ENCODE results near the gene SIGLEC7.

GRCh38 chr19:51111606-51112005 is 30.5 kb upstream of the SIGLEC7 start:
- TF ChIP-seq CTCF (IDR thresholded peaks at IDR 0.05) = no peak
- TF ChIP-seq POLR2AphosphoS5 (IDR thresholded peaks at IDR 0.05) = no peak
- no peak for TF ChIP-seq POLR2A (IDR thresholded peaks at IDR 0.05)
